ENCODE results near the gene POMT2.

DNA sequence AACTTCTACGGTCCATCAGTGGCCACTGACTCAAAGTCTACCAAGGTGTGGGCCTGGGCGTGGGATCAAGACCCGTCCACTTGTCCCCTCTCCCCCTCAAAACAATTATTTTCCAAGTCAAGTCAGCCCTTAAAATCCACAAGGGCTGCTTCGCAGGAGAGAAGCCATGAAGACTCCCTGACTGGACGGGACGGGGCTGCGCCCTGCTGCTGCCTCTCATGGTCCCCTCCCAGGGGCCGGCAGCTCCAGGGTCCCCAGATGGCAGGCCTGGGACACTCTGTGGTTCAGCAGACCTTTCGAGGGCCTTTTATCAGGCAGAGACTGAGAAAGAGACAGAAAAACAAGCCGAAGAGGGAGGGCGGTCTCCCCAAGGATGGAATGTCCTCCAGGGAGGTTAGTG is 60.5 kb downstream of the POMT2 start:
- no peak for TF ChIP-seq CTCF (IDR thresholded peaks at IDR 0.05; ENCODE audit: low read depth, low read length)
- TF ChIP-seq POLR2A (IDR thresholded peaks at IDR 0.05; ENCODE audit: extremely low read depth, insufficient read length), result no peak
- TF ChIP-seq, protein P1, sequence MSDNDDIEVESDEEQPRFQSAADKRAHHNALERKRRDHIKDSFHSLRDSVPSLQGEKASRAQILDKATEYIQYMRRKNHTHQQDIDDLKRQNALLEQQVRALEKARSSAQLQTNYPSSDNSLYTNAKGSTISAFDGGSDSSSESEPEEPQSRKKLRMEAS (IDR thresholded peaks at IDR 0.05; ENCODE audit: low read depth, low read length), result no peak
